ENCODE measurements around the gene PYY.

DNA sequence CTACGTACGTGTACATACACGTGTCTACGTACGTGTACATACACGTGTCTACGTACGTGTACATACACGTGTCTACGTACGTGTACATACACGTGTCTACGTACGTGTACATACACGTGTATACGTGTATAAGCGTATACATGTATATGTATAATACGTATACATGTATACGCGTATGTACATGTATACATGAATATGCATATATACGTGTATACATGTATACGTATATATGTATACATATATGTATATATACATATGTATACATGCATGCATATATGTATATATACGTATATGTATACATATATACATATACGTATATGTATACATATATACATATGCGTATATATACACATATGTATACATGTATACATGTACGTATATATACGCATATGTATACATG lies 22.2 kb upstream of the PYY start:
- TF ChIP-seq GATA2 (IDR thresholded peaks at IDR 0.05; ENCODE audit: low read depth, low read length) (no peak), GATA3 (IDR thresholded peaks at IDR 0.05; ENCODE audit: low read depth, low read length) (no peak)
